Measurements from ENCODE around the gene HEMGN.
"Not testable (repeated sequence)": the region's sequence is repeated elsewhere in the genome, so short reads cannot be mapped to it uniquely, and the experiment has no call there.

Gene HEMGN

DNA sequence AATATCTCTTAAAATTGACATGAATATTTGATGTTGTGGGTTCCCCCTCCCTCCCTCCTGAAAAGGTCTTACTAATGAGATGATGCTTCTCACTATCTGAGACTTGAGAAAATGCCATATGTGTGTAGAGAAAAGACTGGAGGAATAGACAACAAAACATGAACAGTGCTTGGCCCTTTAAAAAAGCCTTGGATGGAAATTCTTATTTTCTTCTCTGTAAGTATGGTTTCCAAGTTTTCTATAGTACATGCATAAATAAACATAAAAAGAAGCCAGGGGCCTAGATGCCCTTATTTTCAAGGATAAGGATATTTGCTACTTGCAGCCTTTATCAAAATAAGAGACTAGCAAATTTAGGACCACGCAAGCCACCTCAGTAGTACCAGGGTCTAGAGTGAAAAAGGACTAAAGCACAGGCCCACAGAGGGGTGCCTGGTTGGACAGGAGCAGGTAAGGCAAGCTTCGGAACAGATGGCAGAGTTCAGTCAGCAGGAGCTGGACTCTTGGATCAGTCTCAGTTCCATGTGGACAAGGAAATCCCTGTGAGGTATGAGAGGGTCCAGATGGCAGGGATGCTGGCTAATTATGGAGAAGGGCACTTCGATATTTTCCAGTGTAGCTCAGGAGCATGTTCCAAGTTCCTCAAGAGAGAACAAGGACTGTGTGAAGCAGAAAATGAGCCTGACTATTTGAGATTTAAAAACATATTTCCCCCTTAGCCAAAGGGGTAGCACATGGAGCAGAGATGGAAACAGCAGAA is 40.6 kb upstream of the HEMGN start:
- H3K4me3 ChIP-seq (ENCODE audit: low read depth, low read length): no peak overlapping the region
- TF ChIP-seq, protein P1, sequence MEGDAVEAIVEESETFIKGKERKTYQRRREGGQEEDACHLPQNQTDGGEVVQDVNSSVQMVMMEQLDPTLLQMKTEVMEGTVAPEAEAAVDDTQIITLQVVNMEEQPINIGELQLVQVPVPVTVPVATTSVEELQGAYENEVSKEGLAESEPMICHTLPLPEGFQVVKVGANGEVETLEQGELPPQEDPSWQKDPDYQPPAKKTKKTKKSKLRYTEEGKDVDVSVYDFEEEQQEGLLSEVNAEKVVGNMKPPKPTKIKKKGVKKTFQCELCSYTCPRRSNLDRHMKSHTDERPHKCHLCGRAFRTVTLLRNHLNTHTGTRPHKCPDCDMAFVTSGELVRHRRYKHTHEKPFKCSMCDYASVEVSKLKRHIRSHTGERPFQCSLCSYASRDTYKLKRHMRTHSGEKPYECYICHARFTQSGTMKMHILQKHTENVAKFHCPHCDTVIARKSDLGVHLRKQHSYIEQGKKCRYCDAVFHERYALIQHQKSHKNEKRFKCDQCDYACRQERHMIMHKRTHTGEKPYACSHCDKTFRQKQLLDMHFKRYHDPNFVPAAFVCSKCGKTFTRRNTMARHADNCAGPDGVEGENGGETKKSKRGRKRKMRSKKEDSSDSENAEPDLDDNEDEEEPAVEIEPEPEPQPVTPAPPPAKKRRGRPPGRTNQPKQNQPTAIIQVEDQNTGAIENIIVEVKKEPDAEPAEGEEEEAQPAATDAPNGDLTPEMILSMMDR (IDR thresholded peaks at IDR 0.05; ENCODE audit: borderline replicate concordance, insufficient read depth, low read depth, low read length): no peak

DNA sequence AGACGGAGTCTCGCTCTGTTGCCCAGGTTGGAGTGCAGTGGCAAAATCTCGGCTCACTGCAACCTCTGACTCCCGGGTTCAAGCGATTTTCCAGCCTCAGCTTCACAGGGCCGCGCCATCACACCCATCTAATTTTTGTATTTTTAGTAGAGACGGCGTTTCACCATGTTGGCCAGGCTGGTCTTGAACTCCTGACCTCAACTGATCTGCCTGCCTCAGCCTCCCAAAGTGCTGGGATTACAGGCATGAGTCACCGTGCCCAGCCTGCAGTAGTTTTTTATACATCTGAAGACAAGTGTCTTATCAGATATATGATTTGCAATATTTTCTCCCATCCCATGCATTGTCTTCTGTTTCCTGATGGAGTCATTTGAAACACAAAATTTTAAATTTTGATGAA is 38.7 kb upstream of the HEMGN start:
- H3K4me3 ChIP-seq (ENCODE audit: low read depth, low read length): not testable (repeated sequence)

- TF ChIP-seq, protein P1 (IDR thresholded peaks at IDR 0.05; ENCODE audit: borderline replicate concordance, insufficient read depth, low read depth, low read length): no peak
- H3K4me3 ChIP-seq (ENCODE audit: low read depth, low read length): no peak overlapping the region
Observed at GRCh38 chr9:97975376-97975775, 37.4 kb upstream of the HEMGN start.

GRCh38 chr9:97972753-97973152 is 34.8 kb upstream of the HEMGN start:
- no peak overlapping the region for H3K4me3 ChIP-seq (ENCODE audit: low read depth, low read length)
- TF ChIP-seq, protein P1 (IDR thresholded peaks at IDR 0.05; ENCODE audit: borderline replicate concordance, insufficient read depth, low read depth, low read length): no peak

DNA sequence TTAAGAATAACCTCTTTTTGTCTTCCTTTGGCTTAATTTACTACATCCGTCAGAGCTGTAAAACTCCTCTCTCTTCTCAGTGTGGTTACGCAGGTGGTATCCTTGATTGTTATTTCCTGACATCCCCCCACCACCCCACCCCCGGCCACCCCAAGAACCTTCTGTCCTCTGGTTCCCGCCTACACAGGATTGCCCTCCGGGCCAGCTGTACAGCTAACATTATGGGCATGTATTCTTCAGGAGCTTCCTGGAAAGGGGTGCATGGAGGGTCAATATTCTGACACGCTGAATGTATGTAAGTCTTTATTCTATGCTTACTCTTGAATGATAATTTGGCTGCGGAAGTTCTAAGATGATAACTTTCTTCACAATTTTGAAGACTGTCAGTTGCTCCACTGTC is 32.2 kb upstream of the HEMGN start:
- TF ChIP-seq, protein P1 (IDR thresholded peaks at IDR 0.05; ENCODE audit: borderline replicate concordance, insufficient read depth, low read depth, low read length): no peak
- H3K4me3 ChIP-seq (ENCODE audit: low read depth, low read length): no peak overlapping the region

DNA sequence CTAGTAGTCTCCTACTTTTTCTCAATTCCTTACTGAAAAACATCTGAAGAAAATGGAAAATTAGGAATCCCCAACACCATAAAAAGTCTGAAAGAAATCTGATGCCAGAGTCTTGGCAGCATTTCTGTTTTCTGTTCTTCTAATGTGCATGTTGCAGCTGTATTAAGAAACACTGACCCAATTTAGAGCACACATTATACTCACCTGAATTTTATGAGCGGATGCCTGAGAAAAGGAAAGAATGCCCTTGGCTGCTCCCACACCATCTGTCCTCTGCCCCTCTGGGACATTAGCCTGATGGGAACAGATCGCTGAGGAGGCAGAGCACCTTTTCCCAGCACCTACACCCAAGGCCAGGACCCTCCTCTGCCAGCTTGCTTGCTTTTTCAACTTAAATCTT is 31.0 kb upstream of the HEMGN start:
- TF ChIP-seq, protein P1 (IDR thresholded peaks at IDR 0.05; ENCODE audit: borderline replicate concordance, insufficient read depth, low read depth, low read length): no peak
- no peak overlapping the region for H3K4me3 ChIP-seq (ENCODE audit: low read depth, low read length)

- TF ChIP-seq, protein P1 (IDR thresholded peaks at IDR 0.05; ENCODE audit: borderline replicate concordance, insufficient read depth, low read depth, low read length): no peak
- H3K4me3 ChIP-seq (ENCODE audit: low read depth, low read length): no peak overlapping the region
Observed at GRCh38 chr9:97966493-97966892, 28.5 kb upstream of the HEMGN start.

Data from GM12875 (cell line).